HUES6 (cell line): ENCODE data around the gene ZDHHC24.
"Not testable (repeated sequence)": the region's sequence is repeated elsewhere in the genome, so short reads cannot be mapped to it uniquely, and the experiment has no call there.

Experiments used
- H3K27ac ChIP-seq: 2 replicates; pipeline ENCODE4 v1.7.0; 2013; ENCODE audit warnings: low read depth, mild to moderate bottlenecking, low read length, inconsistent platforms
- H3K27me3 ChIP-seq: 2 replicates; pipeline ENCODE4 v1.6.1; 2013; ENCODE audit warnings: low read length; ENCODE audit not compliant: control insufficient read depth, insufficient read depth
- H3K36me3 ChIP-seq: 2 replicates; pipeline ENCODE4 v1.6.1; 2013; ENCODE audit warnings: low read length; ENCODE audit not compliant: control insufficient read depth, insufficient read depth
- H3K4me1 ChIP-seq: 2 replicates; pipeline ENCODE4 v1.6.1; 2013; ENCODE audit warnings: low read length; ENCODE audit not compliant: control insufficient read depth, insufficient read depth
- H3K4me3 ChIP-seq: 2 replicates; pipeline ENCODE4 v1.5.1; 2013; ENCODE audit warnings: low read depth, low read length
- H3K9ac ChIP-seq: one replicate; pipeline ENCODE4 v1.6.1; 2013; ENCODE audit warnings: mild to moderate bottlenecking, low read length
- H3K9me3 ChIP-seq: 2 replicates; pipeline ENCODE4 v1.6.1; 2013; ENCODE audit warnings: low read depth, low read length; ENCODE audit not compliant: control insufficient read depth, insufficient read depth

Gene ZDHHC24

DNA sequence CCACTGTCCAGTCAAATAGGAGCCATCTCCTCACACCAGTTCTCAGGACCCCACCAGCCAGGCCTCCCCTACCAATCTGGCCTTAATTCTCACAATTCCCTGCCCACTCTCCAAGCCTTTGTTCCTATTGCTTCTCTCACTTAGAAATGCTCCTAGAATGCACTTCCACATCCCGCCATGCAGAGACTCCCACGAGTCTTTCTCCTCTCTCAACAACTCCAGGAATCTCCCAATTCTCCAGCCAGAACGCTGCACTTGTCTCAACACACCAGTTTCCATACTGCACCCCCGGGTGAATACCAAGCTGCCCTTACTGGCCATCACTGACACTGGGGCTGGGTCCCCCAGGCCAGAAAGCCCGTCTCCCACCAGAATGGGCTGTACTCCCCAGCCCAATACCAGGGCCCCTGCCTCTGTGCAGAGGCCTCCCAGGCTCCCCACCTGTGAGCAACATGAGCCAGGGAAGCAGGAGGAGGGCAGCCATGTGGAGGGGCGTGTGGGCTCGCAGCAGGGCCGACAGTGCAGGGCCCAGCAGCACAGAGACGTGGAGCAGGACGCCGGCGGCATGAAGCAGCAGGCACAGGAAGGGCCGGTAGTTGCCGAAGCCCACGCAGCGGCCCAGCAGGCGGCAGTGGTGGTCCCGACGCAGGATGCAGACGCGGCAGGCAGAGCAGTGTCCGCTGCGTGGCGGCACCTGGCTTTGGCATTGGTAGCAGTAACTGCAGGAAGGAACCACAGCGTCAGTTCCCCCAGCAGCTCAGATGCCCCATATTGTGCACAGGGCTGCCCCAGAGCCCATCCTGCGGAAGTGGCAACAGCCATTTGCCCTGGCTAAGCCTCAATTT is 2.4 kb downstream of the ZDHHC24 start:
- Histone ChIP-seq H3K36me3 (peaks cover 18% of the 10 kb centered on the region), H3K9me3 (no peaks in the 10 kb centered on the region), H3K27me3 (no peaks in the 10 kb centered on the region), H3K4me3 (peak overlapping the region; percentile 34; the same call in 1 of the 2 replicates), H3K27ac (no peak overlapping the region), H3K4me1 (peaks cover 32% of the 10 kb centered on the region), H3K9ac (peak overlapping the region; percentile 47)

- Histone ChIP-seq H3K27me3 (no peaks in the 10 kb centered on the region), H3K4me1 (peaks cover 23% of the 10 kb centered on the region; the same call in 1 of the 2 replicates), H3K9me3 (no peaks in the 10 kb centered on the region), H3K9ac (no peak overlapping the region), H3K27ac (no peak overlapping the region), H3K4me3 (no peak overlapping the region), H3K36me3 (peaks cover 18% of the 10 kb centered on the region)
These were observed 3.5 kb downstream of the ZDHHC24 start for GRCh38 chr11:66542362-66542761.

DNA sequence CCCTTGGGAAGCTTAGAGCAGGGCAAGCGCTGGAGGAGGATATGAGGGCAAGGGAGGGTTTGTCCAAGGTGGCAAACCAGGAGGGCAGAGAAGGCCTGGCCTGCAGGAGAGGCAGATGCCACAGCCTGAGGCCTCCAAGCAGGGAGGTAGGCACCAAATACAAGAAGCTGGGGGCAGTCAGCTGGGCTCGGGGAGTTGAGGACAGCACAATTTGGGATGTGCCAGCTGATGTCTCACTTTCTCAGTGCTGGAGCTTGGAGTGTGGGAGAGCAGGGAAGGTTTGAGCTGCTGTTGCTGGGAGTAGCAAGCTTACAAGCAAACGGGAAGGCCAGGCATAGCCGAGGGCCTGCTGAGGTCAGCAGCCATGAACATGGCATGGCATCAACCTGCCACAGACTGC is 4.0 kb downstream of the ZDHHC24 start:
- Histone ChIP-seq H3K27me3 (no peaks in the 10 kb centered on the region), H3K4me3 (no peak overlapping the region), H3K36me3 (peaks cover 19% of the 10 kb centered on the region), H3K4me1 (peaks cover 21% of the 10 kb centered on the region; the same call in 1 of the 2 replicates), H3K27ac (no peak overlapping the region), H3K9me3 (no peaks in the 10 kb centered on the region), H3K9ac (no peak overlapping the region)

GRCh38 chr11:66540598-66540997 is 5.2 kb downstream of the ZDHHC24 start:
- not testable (repeated sequence) for H3K9ac ChIP-seq, H3K9me3 ChIP-seq, H3K4me3 ChIP-seq, H3K27ac ChIP-seq, H3K27me3 ChIP-seq
- peaks cover 21% of the 10 kb centered on the region; the same call in 1 of the 2 replicates for H3K4me1 ChIP-seq
- H3K36me3 ChIP-seq, result peaks cover 26% of the 10 kb centered on the region

DNA sequence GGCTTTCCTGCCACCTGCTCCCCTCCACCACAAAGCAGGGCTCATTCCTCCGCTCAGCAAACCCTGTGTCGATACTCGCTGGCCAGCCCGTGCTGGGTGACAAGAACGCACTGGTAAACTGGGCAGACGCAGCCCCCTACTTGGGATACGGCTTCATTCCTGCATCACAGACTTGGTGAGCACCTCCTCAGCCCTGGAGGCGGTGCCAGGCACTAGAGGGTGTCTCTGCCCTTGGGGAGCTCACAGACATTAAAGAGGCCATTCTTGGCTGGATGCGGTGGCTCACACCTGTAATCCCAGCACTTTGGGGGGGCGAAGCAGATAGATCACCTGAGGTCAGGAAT is 6.0 kb downstream of the ZDHHC24 start:
- Histone ChIP-seq H3K27ac (no peak overlapping the region), H3K27me3 (no peaks in the 10 kb centered on the region), H3K4me1 (peaks cover 21% of the 10 kb centered on the region; the same call in 1 of the 2 replicates), H3K9ac (no peak overlapping the region), H3K36me3 (peaks cover 31% of the 10 kb centered on the region), H3K4me3 (no peak overlapping the region), H3K9me3 (no peaks in the 10 kb centered on the region)

- Histone ChIP-seq H3K9ac (no peak overlapping the region), H3K9me3 (no peaks in the 10 kb centered on the region), H3K4me3 (no peak overlapping the region), H3K36me3 (peaks cover 31% of the 10 kb centered on the region), H3K4me1 (peaks cover 19% of the 10 kb centered on the region; the same call in 1 of the 2 replicates), H3K27me3 (no peaks in the 10 kb centered on the region), H3K27ac (no peak overlapping the region)
These were observed 6.5 kb downstream of the ZDHHC24 start for GRCh38 chr11:66539170-66539869.

DNA sequence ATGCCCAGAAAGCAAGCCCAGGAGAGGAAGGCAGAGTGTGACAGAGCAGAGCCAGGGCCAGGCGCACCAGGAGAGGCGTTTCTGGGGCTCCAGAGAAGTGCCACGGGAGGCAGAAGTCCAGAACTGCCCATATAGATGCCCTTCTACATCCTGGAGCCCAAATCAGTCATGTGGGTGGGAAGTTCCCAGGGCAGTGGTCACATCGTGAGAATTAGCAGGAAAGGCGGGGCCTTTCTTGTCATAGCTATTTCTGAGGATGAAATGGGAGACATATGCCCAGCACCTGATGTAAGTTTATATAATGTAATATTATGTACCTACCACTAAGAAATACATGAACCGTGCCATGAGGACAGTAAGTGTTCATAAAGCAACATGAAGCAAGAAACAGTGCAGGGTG is 13.1 kb downstream of the ZDHHC24 start:
- Histone ChIP-seq H3K9ac (no peak overlapping the region), H3K4me1 (0 out of 2 replicates have a peak, but pooled peaks cover 2% of the 10 kb centered on the region), H3K36me3 (peaks cover 21% of the 10 kb centered on the region; the same call in 1 of the 2 replicates)

DNA sequence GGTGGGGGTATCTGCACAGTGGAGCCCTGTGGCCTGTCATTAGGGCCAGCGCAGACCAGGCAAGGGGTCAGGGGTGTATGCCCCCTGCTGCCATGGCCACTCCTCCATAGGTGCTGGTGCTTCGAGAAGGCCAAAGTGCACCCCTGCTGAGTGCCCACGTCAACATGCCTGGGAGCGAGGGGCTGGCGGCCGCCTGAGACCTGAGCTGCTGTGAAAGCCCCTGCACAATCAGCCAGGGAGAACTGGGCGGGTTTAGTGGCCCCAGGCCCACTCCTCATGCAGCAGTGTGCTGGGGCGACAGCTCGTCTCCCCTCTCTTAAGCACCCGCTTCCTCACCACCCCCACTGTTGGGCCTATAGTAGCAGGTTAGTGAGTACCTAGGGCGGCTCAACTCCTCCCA is 14.0 kb downstream of the ZDHHC24 start:
- 0 out of 2 replicates have a peak, but pooled peaks cover 2% of the 10 kb centered on the region for H3K4me1 ChIP-seq
- H3K4me3 ChIP-seq, result no peak overlapping the region
- peaks cover 20% of the 10 kb centered on the region; the same call in 1 of the 2 replicates for H3K36me3 ChIP-seq

More for the DNA sequence above, 13.1 kb downstream of the ZDHHC24 start:
- Histone ChIP-seq H3K9me3 (no peaks in the 10 kb centered on the region), H3K27me3 (no peaks in the 10 kb centered on the region), H3K4me3 (no peak overlapping the region), H3K27ac (no peak overlapping the region)

DNA sequence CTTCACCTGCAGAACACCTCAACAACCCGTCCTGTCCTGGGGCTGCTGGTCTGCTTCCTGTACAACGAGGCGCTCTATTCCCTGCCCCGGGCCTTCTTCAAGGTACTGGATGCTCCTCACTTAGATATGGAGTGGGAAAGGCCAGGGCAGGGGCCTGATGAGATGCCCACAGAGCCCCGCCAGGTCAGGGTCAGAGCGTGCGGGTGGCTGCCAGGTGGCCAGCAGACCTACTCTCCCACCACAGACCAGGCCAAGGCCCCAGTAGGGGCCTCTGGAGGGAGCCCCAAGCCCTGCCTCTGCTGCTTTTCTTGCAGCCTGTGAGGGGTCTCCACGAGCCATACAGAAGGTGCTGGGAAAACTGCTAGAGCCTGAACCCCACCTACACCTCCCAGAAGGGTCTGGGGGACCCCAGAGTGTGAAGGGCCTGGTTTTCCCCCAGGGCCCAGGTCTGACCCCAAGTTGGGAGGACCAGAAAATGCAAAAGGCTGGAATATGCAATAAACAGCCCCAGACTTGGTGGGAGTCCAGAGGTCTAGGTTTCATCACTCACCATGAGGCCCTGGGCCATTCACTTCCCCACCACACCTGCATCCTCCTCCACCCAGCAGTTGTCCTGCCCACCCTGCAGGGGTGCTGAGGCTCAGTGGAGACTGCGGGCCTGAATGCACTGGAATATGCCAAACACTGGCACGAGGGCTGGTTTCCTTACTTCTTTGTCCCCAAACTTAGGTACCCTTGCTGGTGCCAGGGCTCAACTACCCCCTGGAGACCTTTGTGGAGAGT is 14.7 kb downstream of the ZDHHC24 start:
- Histone ChIP-seq H3K27ac (no peak overlapping the region), H3K9ac (no peak overlapping the region), H3K9me3 (no peaks in the 10 kb centered on the region), H3K4me3 (no peak overlapping the region), H3K36me3 (peaks cover 23% of the 10 kb centered on the region), H3K27me3 (no peaks in the 10 kb centered on the region), H3K4me1 (0 out of 2 replicates have a peak, but pooled peaks cover 2% of the 10 kb centered on the region)

More for the DNA sequence above, 14.0 kb downstream of the ZDHHC24 start:
- Histone ChIP-seq H3K9ac (no peak overlapping the region), H3K27ac (no peak overlapping the region), H3K9me3 (no peaks in the 10 kb centered on the region), H3K27me3 (no peaks in the 10 kb centered on the region)

GRCh38 chr11:66529655-66530054 is 16.2 kb downstream of the ZDHHC24 start:
- H3K4me3 ChIP-seq, result no peak overlapping the region
- no peak overlapping the region for H3K9ac ChIP-seq
- no peak overlapping the region for H3K27ac ChIP-seq
- 0 out of 2 replicates have a peak, but pooled peaks cover 2% of the 10 kb centered on the region for H3K4me1 ChIP-seq
- peaks cover 15% of the 10 kb centered on the region for H3K36me3 ChIP-seq
- no peaks in the 10 kb centered on the region for H3K27me3 ChIP-seq
- no peaks in the 10 kb centered on the region for H3K9me3 ChIP-seq
